SU-DHL-6 (cell line): ENCODE data around the gene FCRL2.
"Not testable (repeated sequence)": the region's sequence is repeated elsewhere in the genome, so short reads cannot be mapped to it uniquely, and the experiment has no call there.

ENCODE experiments used
- H2AFZ ChIP-seq: fragments of 200-600 bp; sonication (generic); 2 replicates; pipeline ENCODE4 v1.6.1; 2014; ENCODE audit warnings: low read depth, mild to moderate bottlenecking, moderate library complexity, mixed read lengths, antibody characterized with exemption, low read length; ENCODE audit not compliant: severe bottlenecking
- H3F3A ChIP-seq: fragments of 200-600 bp; shearing (Covaris generic); 2 replicates; pipeline ENCODE4 v1.6.0; 2016; ENCODE audit warnings: antibody characterized with exemption, mild to moderate bottlenecking; ENCODE audit not compliant: insufficient read depth
- H3K27ac ChIP-seq: fragments of 200-600 bp; sonication (generic); 2 replicates; pipeline ENCODE4 v1.5.1; 2016; ENCODE audit warnings: low read depth, mild to moderate bottlenecking, low read length, moderate library complexity, mixed read lengths
- H3K27me3 ChIP-seq: fragments of 200-600 bp; sonication (generic), shearing (Covaris generic); 2 replicates; pipeline ENCODE4 v1.6.0; 2014; ENCODE audit warnings: mild to moderate bottlenecking, low read length
- H3K36me3 ChIP-seq: fragments of 200-600 bp; sonication (generic); 2 replicates; pipeline ENCODE4 v1.6.1; 2014; ENCODE audit warnings: mild to moderate bottlenecking, low read length, mixed read lengths
- H3K4me2 ChIP-seq: fragments of 300-600, 200-600 bp; shearing (Covaris generic), sonication (generic); 2 replicates; pipeline ENCODE4 v1.6.0; 2014; ENCODE audit warnings: low read length, low read depth, mild to moderate bottlenecking; ENCODE audit not compliant: poor library complexity, severe bottlenecking
- H3K4me3 ChIP-seq: fragments of 200-600 bp; sonication (generic); 2 replicates; pipeline ENCODE4 v1.5.1; 2014; ENCODE audit warnings: antibody characterized with exemption, low read length, mild to moderate bottlenecking, mixed read lengths; ENCODE audit not compliant: insufficient read depth, poor library complexity, severe bottlenecking
- H3K79me2 ChIP-seq: fragments of 200-600 bp; sonication (generic); 2 replicates; pipeline ENCODE4 v1.6.1; 2014; ENCODE audit warnings: mild to moderate bottlenecking, low read length, moderate library complexity; ENCODE audit not compliant: insufficient read depth
- H3K9ac ChIP-seq: fragments of 200-600 bp; sonication (generic); 2 replicates; pipeline ENCODE4 v1.7.0; 2014; ENCODE audit warnings: mild to moderate bottlenecking, low read length
- H3K9me2 ChIP-seq: fragments of 200-600 bp; sonication (generic); replicated peaks from 2 replicates; pipeline ENCODE4 v1.6.1; 2014; ENCODE audit warnings: low read length; ENCODE audit not compliant: insufficient read depth
- H3K9me3 ChIP-seq: fragments of 200-600 bp; sonication (generic); 2 replicates; pipeline ENCODE4 v1.6.1; 2014; ENCODE audit warnings: low read length, mixed read lengths; ENCODE audit not compliant: insufficient read depth
- H4K20me1 ChIP-seq: fragments of 200-600 bp; sonication (generic); 2 replicates; pipeline ENCODE4 v1.6.1; 2014; ENCODE audit warnings: low read depth, mild to moderate bottlenecking, antibody characterized with exemption, low read length, moderate library complexity, mixed read lengths
- EZH2phosphoT487 ChIP-seq: fragments of 200-600 bp; sonication (generic), shearing (Covaris generic); conservative IDR thresholded peaks from 2 replicates; pipeline ENCODE4 v1.6.1; 2018; ENCODE audit warnings: mild to moderate bottlenecking, antibody characterized with exemption, low read length, moderate library complexity, mixed read lengths
- TF ChIP-seq, protein P1 (sequence below): fragments of 200-600 bp; sonication (generic); IDR thresholded peaks from one replicate; pipeline ENCODE4 v1.5.1; 2017; ENCODE audit warnings: antibody characterized with exemption, mild to moderate bottlenecking, low read length, moderate library complexity; ENCODE audit not compliant: insufficient read depth, poor library complexity, severe bottlenecking

The FCRL2 gene

DNA sequence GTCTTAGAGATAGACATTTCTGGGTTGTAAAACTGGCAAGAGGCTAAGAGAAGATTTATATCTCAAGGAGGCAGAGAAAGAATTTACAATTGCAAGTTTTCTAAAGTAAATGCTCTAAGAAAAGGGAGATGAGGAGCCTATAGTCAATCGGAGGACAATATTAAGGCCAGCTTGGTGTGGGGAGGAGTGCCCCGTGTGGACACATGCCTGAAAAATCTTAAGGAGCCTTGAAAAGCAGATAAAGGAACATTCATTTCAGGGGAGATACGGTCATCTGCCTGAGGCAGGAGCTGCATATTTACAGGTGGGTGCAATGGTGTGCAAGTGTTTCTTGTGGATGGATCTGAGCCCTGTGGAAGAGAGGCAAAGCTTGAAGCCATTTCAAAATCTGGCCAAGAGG lies 25.6 kb downstream of the FCRL2 start:
- Histone ChIP-seq H3K36me3 (peaks cover 73% of the 10 kb centered on the region), H3F3A (peaks cover 13% of the 10 kb centered on the region), H3K4me2 (no peak overlapping the region), H3K4me3 (no peak overlapping the region), H4K20me1 (no peaks in the 10 kb centered on the region), H3K9ac (no peak overlapping the region), H3K79me2 (peaks cover 35% of the 10 kb centered on the region; the same call in 1 of the 2 replicates), H3K9me2 (no peaks in the 10 kb centered on the region), H2AFZ (no peak overlapping the region), H3K9me3 (no peaks in the 10 kb centered on the region), H3K27me3 (no peaks in the 10 kb centered on the region), H3K27ac (0 out of 2 replicates have a peak overlapping the region, but pooled peaks have one; percentile 13)
- TF ChIP-seq, protein P1, sequence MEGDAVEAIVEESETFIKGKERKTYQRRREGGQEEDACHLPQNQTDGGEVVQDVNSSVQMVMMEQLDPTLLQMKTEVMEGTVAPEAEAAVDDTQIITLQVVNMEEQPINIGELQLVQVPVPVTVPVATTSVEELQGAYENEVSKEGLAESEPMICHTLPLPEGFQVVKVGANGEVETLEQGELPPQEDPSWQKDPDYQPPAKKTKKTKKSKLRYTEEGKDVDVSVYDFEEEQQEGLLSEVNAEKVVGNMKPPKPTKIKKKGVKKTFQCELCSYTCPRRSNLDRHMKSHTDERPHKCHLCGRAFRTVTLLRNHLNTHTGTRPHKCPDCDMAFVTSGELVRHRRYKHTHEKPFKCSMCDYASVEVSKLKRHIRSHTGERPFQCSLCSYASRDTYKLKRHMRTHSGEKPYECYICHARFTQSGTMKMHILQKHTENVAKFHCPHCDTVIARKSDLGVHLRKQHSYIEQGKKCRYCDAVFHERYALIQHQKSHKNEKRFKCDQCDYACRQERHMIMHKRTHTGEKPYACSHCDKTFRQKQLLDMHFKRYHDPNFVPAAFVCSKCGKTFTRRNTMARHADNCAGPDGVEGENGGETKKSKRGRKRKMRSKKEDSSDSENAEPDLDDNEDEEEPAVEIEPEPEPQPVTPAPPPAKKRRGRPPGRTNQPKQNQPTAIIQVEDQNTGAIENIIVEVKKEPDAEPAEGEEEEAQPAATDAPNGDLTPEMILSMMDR = no peak
- no peak for TF ChIP-seq EZH2phosphoT487

DNA sequence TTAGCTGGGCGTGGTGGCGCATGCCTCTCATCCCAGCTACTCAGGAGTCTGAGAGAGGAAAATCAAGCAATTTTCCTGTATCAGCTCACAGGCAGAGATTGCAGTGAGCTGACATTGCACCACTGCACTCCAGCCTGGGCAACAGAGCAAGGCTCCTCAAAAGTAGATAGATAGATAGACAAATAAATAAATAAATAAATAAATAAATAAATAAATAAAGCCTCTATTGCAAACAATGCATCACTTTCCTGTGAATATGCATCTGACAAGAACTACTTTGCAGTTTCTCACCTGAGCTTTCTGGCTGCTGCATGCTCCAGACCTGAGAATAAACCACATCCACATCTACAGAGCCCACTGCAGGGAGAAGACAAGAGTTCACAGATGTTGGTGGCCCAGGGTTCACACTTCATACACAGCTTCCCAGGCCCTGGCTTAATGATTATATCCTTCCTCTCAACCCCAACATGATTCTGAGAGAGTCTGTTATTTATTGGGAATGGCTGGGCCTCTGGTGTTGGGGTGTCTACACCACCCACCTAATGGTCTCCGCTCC lies 28.6 kb downstream of the FCRL2 start:
- TF ChIP-seq EZH2phosphoT487 = no peak
- TF ChIP-seq, protein P1 = no peak
- Histone ChIP-seq H4K20me1 (no peaks in the 10 kb centered on the region), H3K9ac (no peak overlapping the region), H2AFZ (no peak overlapping the region), H3K79me2 (peaks cover 11% of the 10 kb centered on the region; the same call in 1 of the 2 replicates), H3K9me3 (no peaks in the 10 kb centered on the region), H3K27me3 (no peaks in the 10 kb centered on the region), H3F3A (peaks cover 28% of the 10 kb centered on the region), H3K4me3 (no peak overlapping the region), H3K9me2 (no peaks in the 10 kb centered on the region), H3K27ac (no peak overlapping the region), H3K36me3 (peaks cover 64% of the 10 kb centered on the region), H3K4me2 (no peak overlapping the region)

DNA sequence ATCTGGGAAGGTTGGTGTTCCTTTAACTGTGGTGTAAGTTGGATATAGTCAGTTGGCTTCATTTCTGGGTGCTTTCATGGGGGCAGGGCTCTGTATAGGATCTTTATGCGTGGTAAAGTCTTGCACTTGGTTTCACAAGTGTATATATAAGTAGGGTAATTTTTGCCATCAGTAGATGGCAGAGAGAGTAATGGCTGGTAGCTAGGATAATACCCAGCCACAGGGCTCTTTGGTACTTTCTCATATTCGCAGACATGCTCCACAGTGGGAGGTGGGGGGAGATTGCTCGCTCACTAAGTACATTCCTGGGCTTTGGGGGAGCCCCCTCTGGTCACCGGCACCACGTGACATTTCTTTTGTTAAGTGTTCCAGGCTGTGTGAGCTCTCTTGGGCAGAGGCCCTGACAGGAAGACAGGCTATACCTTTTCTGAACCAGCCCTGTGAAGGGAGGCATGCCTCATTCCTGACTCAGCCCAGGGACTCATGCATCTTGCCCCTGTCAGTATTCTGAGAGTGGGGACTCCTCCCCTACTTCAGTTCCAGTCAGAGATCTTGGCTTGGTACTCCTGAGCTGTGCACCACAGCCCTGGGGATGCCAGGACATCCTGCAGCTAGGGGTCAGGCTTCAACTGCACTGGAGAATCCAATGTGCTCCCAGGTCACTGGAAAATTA lies 37.6 kb downstream of the FCRL2 start:
- Histone ChIP-seq H3K4me2 (no peak overlapping the region), H4K20me1 (no peaks in the 10 kb centered on the region), H3K9me3 (no peaks in the 10 kb centered on the region), H2AFZ (no peak overlapping the region), H3K4me3 (no peak overlapping the region), H3K27ac (peak overlapping the region; percentile 56), H3K9me2 (no peaks in the 10 kb centered on the region), H3K27me3 (no peaks in the 10 kb centered on the region), H3F3A (peaks cover 70% of the 10 kb centered on the region), H3K9ac (no peak overlapping the region), H3K36me3 (peaks cover 13% of the 10 kb centered on the region), H3K79me2 (no peaks in the 10 kb centered on the region)
- TF ChIP-seq EZH2phosphoT487 = no peak
- TF ChIP-seq, protein P1 = no peak

DNA sequence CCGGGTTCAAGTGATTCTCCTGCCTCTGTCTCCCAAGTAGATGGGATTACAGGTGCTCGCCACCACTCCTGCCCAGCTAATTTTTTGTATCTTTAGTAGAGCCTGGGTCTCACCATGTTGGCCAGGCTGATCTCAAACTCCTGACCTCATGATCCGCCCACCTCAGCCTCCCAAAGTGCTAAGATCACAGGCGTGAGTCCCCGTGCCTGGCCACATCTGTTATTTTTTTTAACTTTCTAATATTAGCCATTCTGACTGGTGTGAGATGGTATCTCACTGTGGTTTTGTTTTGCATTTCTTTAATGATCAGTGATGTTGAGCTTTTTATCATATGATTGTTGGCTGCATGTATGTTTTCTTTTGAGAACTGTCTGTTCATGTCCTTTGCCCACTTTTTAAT lies 40.9 kb downstream of the FCRL2 start:
- not testable (repeated sequence) for H2AFZ ChIP-seq, H3K9me3 ChIP-seq, H3K27me3 ChIP-seq, H3K36me3 ChIP-seq, H3K79me2 ChIP-seq, H4K20me1 ChIP-seq, H3K4me3 ChIP-seq, H3K9me2 ChIP-seq
- H3K9ac ChIP-seq = peak overlapping the region; percentile 32
- peak overlapping the region; percentile 86 for H3K27ac ChIP-seq
- H3F3A ChIP-seq = peaks cover 68% of the 10 kb centered on the region
- H3K4me2 ChIP-seq = peak overlapping the region; percentile 57
